WTC11 (cell line): ENCODE results near the gene CYP39A1. TPM values are rescaled to one million over a fixed set of nuclear protein-coding genes. Genes with fewer than 3 reads are reported as not detected.

Experiments used
- ATAC-seq: fragments of 200-7000 bp; cut with Tn5 transposase; 2 replicates; pipeline ENCODE4 v1.10.0; 2021; ENCODE audit warnings: mild to moderate bottlenecking, moderate library complexity
- CTCF ChIA-PET: fragments of 300-600 bp; sonication (Branson Sonifier 250); formaldehyde crosslinking; loops from one replicate; lab custom pipeline; 2021; ENCODE audit warnings: antibody characterized with exemption; lab: Charles Lee
- POLR2A ChIA-PET: fragments of 350-600 bp; sonication (Branson Sonifier 250); formaldehyde crosslinking; loops from one replicate; lab custom pipeline; 2021; ENCODE audit warnings: antibody characterized with exemption; lab: Charles Lee
- DNase-seq: peaks from one replicate; pipeline ENCODE4 v3.0.0; 2021; ENCODE audit warnings: low spot score
- H3K27ac Mint-ChIP-seq: 2 replicates; pipeline ENCODE4 v1.8.0; 2021; ENCODE audit warnings: mixed read lengths
- H3K27me3 Mint-ChIP-seq: 2 replicates; pipeline ENCODE4 v1.8.0; 2021; ENCODE audit warnings: low read depth, mild to moderate bottlenecking, moderate library complexity, mixed read lengths
- H3K36me3 Mint-ChIP-seq: 2 replicates; pipeline ENCODE4 v1.8.0; 2021; ENCODE audit warnings: mixed read lengths
- H3K4me1 Mint-ChIP-seq: 2 replicates; pipeline ENCODE4 v1.8.0; 2022; ENCODE audit warnings: mixed read lengths
- H3K4me3 Mint-ChIP-seq: 2 replicates; pipeline ENCODE4 v1.8.0; 2021; ENCODE audit warnings: mild to moderate bottlenecking, moderate library complexity, mixed read lengths
- H3K9me3 Mint-ChIP-seq: 2 replicates; pipeline ENCODE4 v1.8.0; 2021; ENCODE audit warnings: mixed read lengths
- ESRRA ChIP-seq: sonication (generic); formaldehyde crosslinking; IDR thresholded peaks from 2 replicates; pipeline ENCODE4 v1.8.1; 2022; ENCODE audit warnings: mild to moderate bottlenecking, missing genetic modification reagents, borderline replicate concordance
- HMGXB4 ChIP-seq: sonication (generic); formaldehyde crosslinking; IDR thresholded peaks from 2 replicates; pipeline ENCODE4 v1.8.1; 2023; ENCODE audit warnings: mild to moderate bottlenecking, moderate library complexity, missing genetic modification reagents
- NFATC4 ChIP-seq: fragments of 250-450 bp; sonication (Bioruptor Pico); IDR thresholded peaks from 2 replicates; pipeline ENCODE4 v1.9.0; 2021; ENCODE audit warnings: mild to moderate bottlenecking
- NR2C2 ChIP-seq: sonication (generic); formaldehyde crosslinking; IDR thresholded peaks from 2 replicates; pipeline ENCODE4 v1.8.0; 2022; ENCODE audit warnings: mild to moderate bottlenecking, missing genetic modification reagents
- TEAD4 ChIP-seq: sonication (generic); formaldehyde crosslinking; IDR thresholded peaks from 2 replicates; pipeline ENCODE4 v1.8.0; 2022; ENCODE audit warnings: mild to moderate bottlenecking, missing genetic modification reagents
- ZSCAN18 ChIP-seq: fragments of 250-450 bp; sonication (Bioruptor Pico); IDR thresholded peaks from 2 replicates; pipeline ENCODE4 v2.1.2; 2022; ENCODE audit warnings: mild to moderate bottlenecking, moderate library complexity
- total RNA-seq: library from RNA; stranded (reverse); gene quantifications from 3 replicates; pipeline ENCODE4 v1.2.3, GENCODE V29; 2021
- TF ChIP-seq, protein P1 (sequence below): sonication (generic); formaldehyde crosslinking; IDR thresholded peaks from 2 replicates; pipeline ENCODE4 v1.8.1; 2022; ENCODE audit warnings: low read depth, missing genetic modification reagents, borderline replicate concordance
- TF ChIP-seq, protein P2 (sequence below): sonication (generic); formaldehyde crosslinking; IDR thresholded peaks from 2 replicates; pipeline ENCODE4 v1.8.0; 2022; ENCODE audit warnings: mild to moderate bottlenecking, missing genetic modification reagents
- TF ChIP-seq, protein P3 (sequence below): sonication (generic); formaldehyde crosslinking; IDR thresholded peaks from 2 replicates; pipeline ENCODE4 v1.8.1; 2022; ENCODE audit warnings: mild to moderate bottlenecking, moderate library complexity, missing genetic modification reagents
- TF ChIP-seq, protein P4 (sequence below): sonication (generic); formaldehyde crosslinking; IDR thresholded peaks from 2 replicates; pipeline ENCODE4 v1.8.0; 2023; ENCODE audit warnings: missing genetic modification reagents
- TF ChIP-seq, protein P5 (sequence below): sonication (generic); formaldehyde crosslinking; conservative IDR thresholded peaks from 2 replicates; pipeline ENCODE4 v1.8.1; 2023; ENCODE audit warnings: mild to moderate bottlenecking, low read depth, missing genetic modification reagents, moderate library complexity
- TF ChIP-seq, protein P6 (sequence below): fragments of 250-450 bp; sonication (Bioruptor Pico); IDR thresholded peaks from 2 replicates; pipeline ENCODE4 v1.9.0; 2021; ENCODE audit warnings: moderate library complexity, mild to moderate bottlenecking, inconsistent platforms, borderline replicate concordance
- TF ChIP-seq, protein P7 (sequence below): sonication (generic); formaldehyde crosslinking; IDR thresholded peaks from 2 replicates; pipeline ENCODE4 v1.8.0; 2023; ENCODE audit warnings: mild to moderate bottlenecking, missing genetic modification reagents
- TF ChIP-seq, protein P8 (sequence below): sonication (generic); formaldehyde crosslinking; IDR thresholded peaks from 2 replicates; pipeline ENCODE4 v1.8.1; 2022; ENCODE audit warnings: low read depth, mild to moderate bottlenecking, moderate library complexity, missing genetic modification reagents, borderline replicate concordance

Gene CYP39A1
- total RNA-seq, 1 experiment from 2014 or later: 1.6 TPM

DNA sequence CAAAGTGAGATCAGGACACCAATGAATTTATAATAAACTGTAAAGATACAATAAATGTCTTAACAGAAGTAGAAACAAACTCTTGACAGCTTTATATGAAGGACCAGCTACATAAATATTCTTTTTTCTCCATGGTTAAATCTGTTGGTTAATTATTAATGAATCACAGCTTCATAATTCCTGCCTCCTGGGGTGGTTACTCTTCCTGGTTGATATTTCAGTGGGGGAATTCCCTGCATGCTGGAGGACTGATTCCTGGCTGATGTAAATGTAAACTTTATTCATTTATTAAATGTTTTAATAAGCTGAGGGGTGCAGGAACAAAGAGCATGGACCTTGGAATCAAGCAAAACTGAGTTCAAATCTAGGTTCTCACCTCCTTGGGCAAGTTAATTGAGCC is 145.2 kb downstream of the CYP39A1 start (continued):
- TF ChIP-seq, protein P1, sequence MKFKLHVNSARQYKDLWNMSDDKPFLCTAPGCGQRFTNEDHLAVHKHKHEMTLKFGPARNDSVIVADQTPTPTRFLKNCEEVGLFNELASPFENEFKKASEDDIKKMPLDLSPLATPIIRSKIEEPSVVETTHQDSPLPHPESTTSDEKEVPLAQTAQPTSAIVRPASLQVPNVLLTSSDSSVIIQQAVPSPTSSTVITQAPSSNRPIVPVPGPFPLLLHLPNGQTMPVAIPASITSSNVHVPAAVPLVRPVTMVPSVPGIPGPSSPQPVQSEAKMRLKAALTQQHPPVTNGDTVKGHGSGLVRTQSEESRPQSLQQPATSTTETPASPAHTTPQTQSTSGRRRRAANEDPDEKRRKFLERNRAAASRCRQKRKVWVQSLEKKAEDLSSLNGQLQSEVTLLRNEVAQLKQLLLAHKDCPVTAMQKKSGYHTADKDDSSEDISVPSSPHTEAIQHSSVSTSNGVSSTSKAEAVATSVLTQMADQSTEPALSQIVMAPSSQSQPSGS (CRISPR knock-in tag): no peak
- TF ChIP-seq, protein P2, sequence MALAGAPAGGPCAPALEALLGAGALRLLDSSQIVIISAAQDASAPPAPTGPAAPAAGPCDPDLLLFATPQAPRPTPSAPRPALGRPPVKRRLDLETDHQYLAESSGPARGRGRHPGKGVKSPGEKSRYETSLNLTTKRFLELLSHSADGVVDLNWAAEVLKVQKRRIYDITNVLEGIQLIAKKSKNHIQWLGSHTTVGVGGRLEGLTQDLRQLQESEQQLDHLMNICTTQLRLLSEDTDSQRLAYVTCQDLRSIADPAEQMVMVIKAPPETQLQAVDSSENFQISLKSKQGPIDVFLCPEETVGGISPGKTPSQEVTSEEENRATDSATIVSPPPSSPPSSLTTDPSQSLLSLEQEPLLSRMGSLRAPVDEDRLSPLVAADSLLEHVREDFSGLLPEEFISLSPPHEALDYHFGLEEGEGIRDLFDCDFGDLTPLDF (CRISPR knock-in tag): no peak
- TF ChIP-seq NFATC4 (CRISPR knock-in tag): no peak

- no peak for DNase-seq
- TF ChIP-seq, protein P3, sequence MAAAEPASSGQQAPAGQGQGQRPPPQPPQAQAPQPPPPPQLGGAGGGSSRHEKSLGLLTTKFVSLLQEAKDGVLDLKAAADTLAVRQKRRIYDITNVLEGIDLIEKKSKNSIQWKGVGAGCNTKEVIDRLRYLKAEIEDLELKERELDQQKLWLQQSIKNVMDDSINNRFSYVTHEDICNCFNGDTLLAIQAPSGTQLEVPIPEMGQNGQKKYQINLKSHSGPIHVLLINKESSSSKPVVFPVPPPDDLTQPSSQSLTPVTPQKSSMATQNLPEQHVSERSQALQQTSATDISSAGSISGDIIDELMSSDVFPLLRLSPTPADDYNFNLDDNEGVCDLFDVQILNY (CRISPR knock-in tag): no peak
- TF ChIP-seq, protein P4, sequence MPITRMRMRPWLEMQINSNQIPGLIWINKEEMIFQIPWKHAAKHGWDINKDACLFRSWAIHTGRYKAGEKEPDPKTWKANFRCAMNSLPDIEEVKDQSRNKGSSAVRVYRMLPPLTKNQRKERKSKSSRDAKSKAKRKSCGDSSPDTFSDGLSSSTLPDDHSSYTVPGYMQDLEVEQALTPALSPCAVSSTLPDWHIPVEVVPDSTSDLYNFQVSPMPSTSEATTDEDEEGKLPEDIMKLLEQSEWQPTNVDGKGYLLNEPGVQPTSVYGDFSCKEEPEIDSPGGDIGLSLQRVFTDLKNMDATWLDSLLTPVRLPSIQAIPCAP (CRISPR knock-in tag): no peak
- TF ChIP-seq NR2C2 (CRISPR knock-in tag): no peak
- TF ChIP-seq, protein P5, sequence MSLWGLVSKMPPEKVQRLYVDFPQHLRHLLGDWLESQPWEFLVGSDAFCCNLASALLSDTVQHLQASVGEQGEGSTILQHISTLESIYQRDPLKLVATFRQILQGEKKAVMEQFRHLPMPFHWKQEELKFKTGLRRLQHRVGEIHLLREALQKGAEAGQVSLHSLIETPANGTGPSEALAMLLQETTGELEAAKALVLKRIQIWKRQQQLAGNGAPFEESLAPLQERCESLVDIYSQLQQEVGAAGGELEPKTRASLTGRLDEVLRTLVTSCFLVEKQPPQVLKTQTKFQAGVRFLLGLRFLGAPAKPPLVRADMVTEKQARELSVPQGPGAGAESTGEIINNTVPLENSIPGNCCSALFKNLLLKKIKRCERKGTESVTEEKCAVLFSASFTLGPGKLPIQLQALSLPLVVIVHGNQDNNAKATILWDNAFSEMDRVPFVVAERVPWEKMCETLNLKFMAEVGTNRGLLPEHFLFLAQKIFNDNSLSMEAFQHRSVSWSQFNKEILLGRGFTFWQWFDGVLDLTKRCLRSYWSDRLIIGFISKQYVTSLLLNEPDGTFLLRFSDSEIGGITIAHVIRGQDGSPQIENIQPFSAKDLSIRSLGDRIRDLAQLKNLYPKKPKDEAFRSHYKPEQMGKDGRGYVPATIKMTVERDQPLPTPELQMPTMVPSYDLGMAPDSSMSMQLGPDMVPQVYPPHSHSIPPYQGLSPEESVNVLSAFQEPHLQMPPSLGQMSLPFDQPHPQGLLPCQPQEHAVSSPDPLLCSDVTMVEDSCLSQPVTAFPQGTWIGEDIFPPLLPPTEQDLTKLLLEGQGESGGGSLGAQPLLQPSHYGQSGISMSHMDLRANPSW (CRISPR knock-in tag): no peak
- TF ChIP-seq, protein P6, sequence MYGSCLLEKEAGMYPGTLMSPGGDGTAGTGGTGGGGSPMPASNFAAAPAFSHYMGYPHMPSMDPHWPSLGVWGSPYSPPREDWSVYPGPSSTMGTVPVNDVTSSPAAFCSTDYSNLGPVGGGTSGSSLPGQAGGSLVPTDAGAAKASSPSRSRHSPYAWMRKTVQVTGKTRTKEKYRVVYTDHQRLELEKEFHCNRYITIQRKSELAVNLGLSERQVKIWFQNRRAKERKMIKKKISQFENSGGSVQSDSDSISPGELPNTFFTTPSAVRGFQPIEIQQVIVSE: no peak
- no peak for TF ChIP-seq ESRRA (CRISPR knock-in tag)
- no peak for TF ChIP-seq HMGXB4 (CRISPR knock-in tag)
- H3K36me3 Mint-ChIP-seq: no peaks in the 10 kb centered on the region
- CTCF ChIA-PET: interaction anchor here (1.5 kb wide), 1 partner anchor 15 kb away, joined by 4 read pairs; the partner anchor contains the start of gene RCAN2
- no peak for ATAC-seq
- no peak overlapping the region for H3K4me3 Mint-ChIP-seq
- H3K27ac Mint-ChIP-seq: no peak overlapping the region
- no peaks in the 10 kb centered on the region for H3K4me1 Mint-ChIP-seq
- POLR2A ChIA-PET: no interaction called here
- H3K9me3 Mint-ChIP-seq: no peaks in the 10 kb centered on the region
- no peaks in the 10 kb centered on the region for H3K27me3 Mint-ChIP-seq
Observed at GRCh38 chr6:46505693-46506512, 146.7 kb downstream of the CYP39A1 start.

DNA sequence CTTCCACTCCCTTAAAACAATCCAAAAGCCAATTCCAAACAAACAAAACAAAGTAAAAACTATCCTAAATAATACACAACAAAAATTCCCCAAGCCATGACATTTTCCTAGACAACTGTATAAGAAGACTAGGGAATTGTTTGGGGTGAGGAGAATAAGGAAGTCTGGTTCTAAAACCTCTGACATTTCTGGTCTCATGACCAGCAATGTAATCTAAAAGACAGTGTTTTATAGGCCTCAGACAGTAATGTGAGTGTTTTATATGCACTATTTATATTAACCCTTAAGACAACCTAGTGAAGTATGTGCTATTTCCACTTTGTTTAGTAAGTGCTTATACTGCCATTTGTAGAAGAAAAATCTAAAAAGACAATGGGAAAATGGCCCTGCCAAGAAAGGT is 148.4 kb downstream of the CYP39A1 start:
- no peak for ATAC-seq
- Mint-ChIP-seq H3K9me3 (no peaks in the 10 kb centered on the region), H3K27ac (no peak overlapping the region), H3K4me1 (no peaks in the 10 kb centered on the region), H3K4me3 (no peak overlapping the region), H3K36me3 (no peaks in the 10 kb centered on the region), H3K27me3 (no peaks in the 10 kb centered on the region)
- ChIA-PET POLR2A (no interaction called here), CTCF (no interaction called here)
- DNase-seq: no peak
- TF ChIP-seq, protein P7, sequence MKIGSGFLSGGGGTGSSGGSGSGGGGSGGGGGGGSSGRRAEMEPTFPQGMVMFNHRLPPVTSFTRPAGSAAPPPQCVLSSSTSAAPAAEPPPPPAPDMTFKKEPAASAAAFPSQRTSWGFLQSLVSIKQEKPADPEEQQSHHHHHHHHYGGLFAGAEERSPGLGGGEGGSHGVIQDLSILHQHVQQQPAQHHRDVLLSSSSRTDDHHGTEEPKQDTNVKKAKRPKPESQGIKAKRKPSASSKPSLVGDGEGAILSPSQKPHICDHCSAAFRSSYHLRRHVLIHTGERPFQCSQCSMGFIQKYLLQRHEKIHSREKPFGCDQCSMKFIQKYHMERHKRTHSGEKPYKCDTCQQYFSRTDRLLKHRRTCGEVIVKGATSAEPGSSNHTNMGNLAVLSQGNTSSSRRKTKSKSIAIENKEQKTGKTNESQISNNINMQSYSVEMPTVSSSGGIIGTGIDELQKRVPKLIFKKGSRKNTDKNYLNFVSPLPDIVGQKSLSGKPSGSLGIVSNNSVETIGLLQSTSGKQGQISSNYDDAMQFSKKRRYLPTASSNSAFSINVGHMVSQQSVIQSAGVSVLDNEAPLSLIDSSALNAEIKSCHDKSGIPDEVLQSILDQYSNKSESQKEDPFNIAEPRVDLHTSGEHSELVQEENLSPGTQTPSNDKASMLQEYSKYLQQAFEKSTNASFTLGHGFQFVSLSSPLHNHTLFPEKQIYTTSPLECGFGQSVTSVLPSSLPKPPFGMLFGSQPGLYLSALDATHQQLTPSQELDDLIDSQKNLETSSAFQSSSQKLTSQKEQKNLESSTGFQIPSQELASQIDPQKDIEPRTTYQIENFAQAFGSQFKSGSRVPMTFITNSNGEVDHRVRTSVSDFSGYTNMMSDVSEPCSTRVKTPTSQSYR (CRISPR knock-in tag): no peak
- TF ChIP-seq, protein P8, sequence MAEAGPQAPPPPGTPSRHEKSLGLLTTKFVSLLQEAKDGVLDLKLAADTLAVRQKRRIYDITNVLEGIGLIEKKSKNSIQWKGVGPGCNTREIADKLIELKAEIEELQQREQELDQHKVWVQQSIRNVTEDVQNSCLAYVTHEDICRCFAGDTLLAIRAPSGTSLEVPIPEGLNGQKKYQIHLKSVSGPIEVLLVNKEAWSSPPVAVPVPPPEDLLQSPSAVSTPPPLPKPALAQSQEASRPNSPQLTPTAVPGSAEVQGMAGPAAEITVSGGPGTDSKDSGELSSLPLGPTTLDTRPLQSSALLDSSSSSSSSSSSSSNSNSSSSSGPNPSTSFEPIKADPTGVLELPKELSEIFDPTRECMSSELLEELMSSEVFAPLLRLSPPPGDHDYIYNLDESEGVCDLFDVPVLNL: no peak
- no peak for TF ChIP-seq ZSCAN18 (CRISPR knock-in tag)
- TF ChIP-seq TEAD4 (CRISPR knock-in tag): no peak
